NCI-H510A (cell line): ENCODE measurements around the gene YPEL1.
A peak's percentile ranks its signal among the peaks of the same experiment; 100 is the strongest.
"Not testable (repeated sequence)": the region's sequence is repeated elsewhere in the genome, so short reads cannot be mapped to it uniquely, and the experiment has no call there.

Source experiments
- DNase-seq: peaks from one replicate; lab custom pipeline; 2025; lab: John Stamatoyannopoulos, UW

Gene YPEL1

DNA sequence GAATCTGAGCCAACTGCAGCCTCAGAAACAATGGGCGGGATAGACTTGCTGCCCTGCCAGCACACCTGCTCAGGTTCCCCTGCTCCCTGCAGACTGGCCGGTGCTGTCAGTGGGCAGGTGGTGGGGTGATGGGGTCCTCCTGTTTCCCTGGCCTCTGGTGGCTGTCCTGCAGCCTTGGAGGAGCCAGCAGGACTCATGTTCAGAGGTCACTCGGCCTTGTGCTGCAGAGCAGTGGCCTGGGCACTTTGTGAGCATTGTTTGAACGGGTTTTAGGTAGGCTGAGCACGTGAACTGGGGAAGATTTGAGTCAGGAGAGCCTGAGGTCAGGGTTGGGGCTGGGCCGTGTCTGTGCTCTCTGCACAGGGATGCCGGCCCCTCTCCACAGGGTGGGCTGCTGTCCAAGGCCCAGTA, 52.2 kb downstream of the YPEL1 start:
- no peak for DNase-seq

DNA sequence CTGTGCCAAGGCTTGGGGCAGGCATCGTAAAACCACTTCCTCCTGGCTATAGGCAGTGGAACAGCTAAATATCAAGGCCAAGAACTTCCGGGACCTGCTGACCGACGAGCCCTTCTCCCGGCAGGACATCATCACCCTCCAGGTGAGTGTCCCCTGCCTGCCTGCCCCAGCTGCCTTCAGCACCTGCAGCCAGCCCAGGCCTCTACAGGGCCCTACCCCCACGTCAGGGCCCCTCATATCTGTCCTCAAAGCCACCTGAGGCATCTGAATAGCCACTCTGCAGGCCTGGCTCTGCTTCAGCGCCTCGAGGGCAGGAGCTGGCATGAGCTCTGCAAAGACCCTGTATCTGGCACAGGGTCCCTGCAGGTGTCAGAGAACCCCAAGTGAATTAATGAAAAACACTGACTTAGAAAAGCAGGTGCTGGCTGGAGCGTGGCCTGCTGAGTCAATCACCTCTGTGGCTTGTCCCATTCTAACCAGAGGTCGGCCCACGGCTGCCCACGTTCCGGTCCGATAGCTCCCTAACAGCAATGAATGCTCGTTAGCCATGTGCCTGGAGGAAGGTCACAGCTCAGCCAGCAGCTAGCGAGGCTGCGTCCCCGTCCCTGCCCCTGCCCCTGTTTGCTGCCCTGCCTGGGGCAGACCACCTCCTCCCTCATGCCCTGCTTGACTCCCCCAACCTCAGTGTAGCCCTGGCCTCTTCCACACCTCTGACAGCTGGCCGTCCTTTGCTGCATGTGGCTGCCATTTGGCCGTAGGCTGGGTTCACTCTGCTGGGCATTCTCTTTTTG, 53.0 kb downstream of the YPEL1 start:
- no peak for DNase-seq

GRCh38 chr22:21681566-21682370, 53.8 kb downstream of the YPEL1 start:
- no peak for DNase-seq

DNA sequence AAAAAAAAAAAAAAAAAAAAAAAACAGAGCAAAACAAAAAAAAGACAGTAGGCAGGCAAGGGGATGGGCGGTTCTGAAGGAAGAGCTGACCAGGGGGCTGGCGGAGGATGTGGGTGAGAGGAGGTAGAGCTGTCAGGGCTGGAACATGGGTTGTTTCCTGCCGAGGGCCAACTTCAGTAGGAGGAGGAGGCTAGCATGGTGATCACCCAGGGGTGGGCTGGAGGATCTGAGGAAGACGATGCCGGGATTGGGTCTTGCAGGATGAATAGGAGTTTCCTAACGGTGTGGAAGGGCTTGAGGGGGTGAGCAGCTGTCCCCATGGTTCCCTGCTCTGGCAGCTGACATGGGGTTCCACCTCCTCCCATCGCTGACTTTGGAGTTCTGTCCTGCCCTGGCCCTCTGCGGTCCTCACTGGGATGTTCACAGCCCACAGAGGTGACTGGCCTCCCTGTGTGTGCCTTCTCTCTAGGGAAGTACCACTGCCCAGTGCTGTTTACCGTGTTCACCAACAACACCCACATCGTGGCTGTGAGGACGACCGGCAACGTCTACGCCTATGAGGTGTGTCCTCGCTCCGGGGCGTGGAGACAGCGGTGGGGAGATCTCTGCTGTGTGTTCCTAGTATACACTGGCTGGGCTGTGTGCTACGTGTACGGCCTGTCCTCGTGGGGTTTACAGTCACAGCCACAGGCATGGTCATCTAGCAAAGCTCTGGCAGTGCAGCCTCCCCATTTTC, 54.6 kb downstream of the YPEL1 start:
- no peak for DNase-seq

DNA sequence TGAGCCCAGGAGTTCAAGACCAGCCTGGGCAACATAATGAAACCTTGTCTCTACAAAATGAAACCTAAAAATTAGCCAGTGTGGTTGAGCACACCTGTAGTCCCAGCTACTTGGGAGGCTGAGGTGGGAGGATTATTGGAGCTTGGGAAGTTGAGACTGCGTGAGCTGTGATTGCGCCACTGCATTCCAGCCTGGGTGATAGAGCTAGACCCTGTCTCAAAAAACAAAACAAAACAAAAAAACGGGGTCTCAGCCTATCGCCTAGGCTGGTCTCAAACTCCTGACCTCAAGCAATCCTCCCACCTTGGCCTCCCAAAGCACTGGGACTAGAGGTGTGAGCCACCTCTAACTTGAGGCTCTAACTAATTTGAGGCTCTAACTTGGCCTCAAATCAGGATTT, 56.2 kb downstream of the YPEL1 start:
- no peak for DNase-seq

DNA sequence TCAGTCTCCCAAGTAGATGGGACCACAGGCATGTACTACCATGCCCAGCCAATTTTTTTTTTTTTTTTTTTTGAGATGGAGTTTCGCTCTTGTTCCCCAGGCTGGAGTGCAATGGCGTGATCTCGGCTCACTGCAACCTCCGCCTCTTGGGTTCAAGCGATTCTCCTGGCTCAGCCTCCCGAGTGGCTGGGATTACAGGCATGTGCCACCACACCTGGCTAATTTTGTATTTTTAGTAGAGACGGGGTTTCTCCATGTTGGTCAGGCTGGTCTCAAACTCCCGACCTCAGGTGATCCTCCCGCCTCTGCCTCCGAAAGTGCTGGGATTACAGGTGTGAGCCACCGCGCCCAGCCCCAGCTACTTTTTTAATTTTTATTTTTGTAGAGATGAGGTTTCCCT, 56.8 kb downstream of the YPEL1 start:
- DNase-seq = not testable (repeated sequence)

DNA sequence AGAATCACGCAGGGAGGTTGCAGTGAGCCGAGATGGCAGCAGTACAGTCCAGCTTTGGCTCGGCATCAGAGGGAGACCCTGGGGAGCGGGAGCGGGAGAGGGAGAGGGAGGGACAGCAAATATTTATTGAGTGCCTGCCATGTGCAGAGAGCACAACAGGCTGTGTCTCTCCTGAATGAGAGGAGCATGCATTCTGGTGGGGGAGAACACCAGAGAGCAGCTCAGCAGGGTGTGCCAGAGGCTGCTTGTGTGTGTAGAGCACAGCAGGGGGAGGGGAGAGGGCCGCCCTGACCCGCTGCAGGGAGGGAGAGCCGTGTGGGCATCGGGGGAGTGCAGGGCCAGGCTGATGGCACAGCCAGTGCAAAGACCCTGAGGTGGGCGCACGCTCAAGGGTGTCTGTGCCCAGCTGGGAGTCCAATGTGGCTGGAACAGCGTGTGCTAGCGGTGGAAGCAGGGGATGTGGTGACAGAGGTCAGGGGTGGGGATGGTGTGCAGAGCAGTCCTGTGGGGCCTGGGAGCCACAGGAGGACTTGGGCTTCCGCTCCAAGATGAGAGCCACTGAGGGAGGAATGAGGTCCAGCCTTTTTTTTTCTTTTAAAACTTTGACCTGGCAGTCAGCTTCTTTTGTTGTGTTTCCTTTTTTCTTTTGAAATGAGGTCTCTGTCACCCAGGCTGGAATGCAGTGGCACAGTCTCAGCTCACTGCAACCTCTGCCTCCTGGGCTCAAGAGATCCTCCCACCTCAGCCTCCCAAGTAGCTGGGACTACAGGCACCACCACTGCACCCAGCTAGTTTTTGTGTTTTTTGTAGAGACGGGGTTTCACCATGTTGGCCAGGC, 57.8 kb downstream of the YPEL1 start:
- no peak for DNase-seq

GRCh38 chr22:21674638-21675245, 60.9 kb downstream of the YPEL1 start:
- DNase-seq = no peak

GRCh38 chr22:21673534-21674321, 61.9 kb downstream of the YPEL1 start:
- DNase-seq = no peak

DNA sequence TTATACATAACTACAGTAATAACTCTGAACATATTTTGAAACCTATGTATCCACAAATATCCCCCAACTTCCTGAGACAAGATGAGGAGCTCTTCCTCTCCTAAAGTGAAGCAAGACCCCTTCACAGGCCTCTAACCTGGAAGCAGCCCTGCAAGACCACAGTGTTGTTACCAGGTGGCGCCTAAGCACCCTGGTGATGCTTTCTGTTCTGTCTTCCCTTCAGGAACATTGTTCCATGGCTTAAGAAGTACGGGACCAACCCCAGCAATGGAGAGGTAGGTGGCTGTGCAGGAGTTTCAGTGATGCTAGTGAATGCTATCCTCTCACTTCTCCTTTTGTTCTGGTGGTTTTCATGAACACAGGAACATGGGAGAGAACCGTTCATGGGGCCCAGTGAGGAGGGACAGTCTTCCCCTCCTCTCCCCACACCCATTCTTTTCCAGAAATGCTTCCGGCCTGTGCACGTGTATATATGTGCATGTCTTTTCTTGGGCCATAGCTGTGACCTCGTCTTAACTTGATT, 63.4 kb downstream of the YPEL1 start:
- DNase-seq = no peak

GRCh38 chr22:21669026-21669425, 66.6 kb downstream of the YPEL1 start:
- peak; percentile 52 for DNase-seq

DNA sequence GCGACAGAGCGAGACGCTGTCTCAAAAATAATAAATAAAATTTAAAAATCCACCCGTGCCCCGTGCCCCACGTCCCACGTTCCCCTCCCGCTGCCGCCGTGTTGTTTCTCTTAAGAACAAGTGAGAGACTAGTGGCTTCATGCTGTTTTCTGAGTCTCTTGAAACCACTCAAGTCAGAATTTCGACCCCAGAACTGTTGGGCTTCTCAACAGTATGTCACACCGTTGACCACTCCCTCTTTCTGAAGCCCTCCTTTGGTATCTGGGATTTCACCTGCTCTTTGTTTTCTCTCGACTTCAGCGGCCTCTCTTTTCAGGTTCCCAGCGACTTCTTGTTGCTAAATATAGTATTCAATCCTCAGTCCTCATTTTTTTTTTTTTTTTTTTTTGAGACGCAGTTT, 68.8 kb downstream of the YPEL1 start:
- DNase-seq = no peak

GRCh38 chr22:21665047-21665851, 70.3 kb downstream of the YPEL1 start:
- no peak for DNase-seq

GRCh38 chr22:21663738-21664137, 71.9 kb downstream of the YPEL1 start:
- no peak for DNase-seq

DNA sequence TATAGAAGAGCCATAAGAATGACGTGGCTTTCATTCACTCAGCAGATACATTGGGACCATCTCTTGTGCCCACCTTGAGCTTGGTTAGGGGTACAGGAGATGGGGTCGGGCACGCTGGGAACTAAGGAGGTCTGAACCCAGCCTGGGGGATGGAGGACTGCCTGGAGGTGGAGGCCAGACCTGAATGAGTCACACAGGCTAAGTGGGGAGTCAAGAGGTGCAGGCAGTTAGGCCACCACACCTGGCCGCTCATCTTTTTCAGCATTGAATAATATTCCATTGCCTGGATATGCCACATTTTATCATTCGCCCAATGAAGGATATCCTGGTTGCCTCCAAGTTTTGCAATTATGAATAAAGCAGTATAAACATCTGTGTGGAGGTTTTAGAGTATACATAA, 73.6 kb downstream of the YPEL1 start:
- DNase-seq = no peak

DNA sequence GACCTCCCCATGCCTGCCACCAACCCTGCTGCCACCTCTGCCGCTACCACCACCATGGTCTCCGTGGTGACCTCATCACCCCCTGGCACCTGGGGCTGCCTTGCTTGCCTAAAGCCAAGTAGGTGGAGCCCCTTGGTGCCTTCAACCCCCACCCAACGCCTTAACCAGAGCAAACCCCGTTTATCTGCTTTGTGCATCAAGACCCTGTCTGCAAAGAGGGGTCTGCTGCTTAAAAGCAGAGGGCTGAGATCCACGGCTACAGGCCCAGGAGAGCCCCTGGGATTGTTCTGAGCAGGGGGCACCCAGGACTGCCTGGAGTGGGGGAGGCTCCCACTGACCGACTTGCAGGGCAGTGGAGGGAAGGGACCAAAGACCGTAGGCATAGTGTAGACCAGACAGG, 74.7 kb downstream of the YPEL1 start:
- no peak for DNase-seq

GRCh38 chr22:21659864-21660525, 75.6 kb downstream of the YPEL1 start:
- DNase-seq = no peak

- peak; percentile 69 for DNase-seq
Observed at GRCh38 chr22:21657360-21658032, 78.1 kb downstream of the YPEL1 start.
